Measurements from ENCODE around the gene IMPDH1. TPM values are rescaled to one million over a fixed set of nuclear protein-coding genes. Genes with fewer than 3 reads are reported as not detected.

Gene IMPDH1
- total RNA-seq, 1 donor from 2014 or later = 148 TPM

GRCh38 chr7:128442356-128442755 is 32.6 kb upstream of the IMPDH1 start:
- Histone ChIP-seq H3K36me3 (no peaks in the 10 kb centered on the region), H3K27ac (no peak overlapping the region), H3K27me3 (no peaks in the 10 kb centered on the region), H3K4me3 (no peak overlapping the region), H3K9me3 (no peaks in the 10 kb centered on the region), H3K4me1 (no peaks in the 10 kb centered on the region)
- TF ChIP-seq, protein P1, sequence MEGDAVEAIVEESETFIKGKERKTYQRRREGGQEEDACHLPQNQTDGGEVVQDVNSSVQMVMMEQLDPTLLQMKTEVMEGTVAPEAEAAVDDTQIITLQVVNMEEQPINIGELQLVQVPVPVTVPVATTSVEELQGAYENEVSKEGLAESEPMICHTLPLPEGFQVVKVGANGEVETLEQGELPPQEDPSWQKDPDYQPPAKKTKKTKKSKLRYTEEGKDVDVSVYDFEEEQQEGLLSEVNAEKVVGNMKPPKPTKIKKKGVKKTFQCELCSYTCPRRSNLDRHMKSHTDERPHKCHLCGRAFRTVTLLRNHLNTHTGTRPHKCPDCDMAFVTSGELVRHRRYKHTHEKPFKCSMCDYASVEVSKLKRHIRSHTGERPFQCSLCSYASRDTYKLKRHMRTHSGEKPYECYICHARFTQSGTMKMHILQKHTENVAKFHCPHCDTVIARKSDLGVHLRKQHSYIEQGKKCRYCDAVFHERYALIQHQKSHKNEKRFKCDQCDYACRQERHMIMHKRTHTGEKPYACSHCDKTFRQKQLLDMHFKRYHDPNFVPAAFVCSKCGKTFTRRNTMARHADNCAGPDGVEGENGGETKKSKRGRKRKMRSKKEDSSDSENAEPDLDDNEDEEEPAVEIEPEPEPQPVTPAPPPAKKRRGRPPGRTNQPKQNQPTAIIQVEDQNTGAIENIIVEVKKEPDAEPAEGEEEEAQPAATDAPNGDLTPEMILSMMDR (IDR thresholded peaks at IDR 0.05) = no peak
- intact Hi-C loops (cut with DNase I) = no loop called here
- DNase-seq (ENCODE audit: low spot score in 2 of 2) = no peak

DNA sequence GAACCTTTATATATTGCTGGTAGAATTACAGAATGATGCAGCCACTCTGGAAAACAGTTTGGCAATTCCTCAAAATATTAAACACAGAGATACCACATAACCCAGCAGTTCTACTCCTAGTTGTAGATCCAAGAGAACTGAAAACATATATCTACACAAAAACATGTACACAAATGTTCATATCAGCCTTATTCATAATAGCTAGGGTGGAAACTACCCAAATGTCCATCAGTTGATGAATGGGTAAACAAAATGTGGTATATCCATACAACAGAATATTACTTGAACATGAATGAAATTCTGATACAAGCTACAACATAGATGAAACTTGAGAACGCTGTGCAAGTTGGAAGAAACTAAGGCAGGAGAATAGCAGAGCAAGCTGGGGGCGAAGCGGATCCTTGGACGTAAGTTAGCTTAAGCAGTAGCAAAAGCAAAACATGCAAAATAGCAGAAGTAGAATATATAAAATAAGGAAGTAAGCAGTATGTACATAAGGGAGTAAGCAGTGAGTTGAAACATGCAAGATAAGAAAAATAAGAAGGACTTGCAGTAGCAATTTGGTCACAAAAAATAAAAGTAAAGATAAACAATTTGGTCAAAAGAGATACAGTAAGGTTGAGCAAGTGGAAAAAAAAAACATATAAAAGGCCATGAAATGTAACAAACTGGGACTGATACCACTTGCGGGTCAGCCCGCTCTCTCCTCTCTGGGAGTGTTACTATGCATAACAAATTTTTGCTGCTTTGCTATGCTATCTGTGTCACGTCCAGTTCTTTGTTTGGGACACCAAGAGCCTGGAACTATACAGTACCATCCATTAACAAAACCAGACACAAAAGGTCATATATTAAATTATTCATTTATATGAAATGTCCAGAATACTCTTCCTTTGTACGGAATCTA is 27.9 kb upstream of the IMPDH1 start:
- Histone ChIP-seq H3K27ac (no peak overlapping the region), H3K9me3 (no peaks in the 10 kb centered on the region), H3K27me3 (no peaks in the 10 kb centered on the region), H3K36me3 (no peaks in the 10 kb centered on the region), H3K4me3 (no peak overlapping the region), H3K4me1 (no peaks in the 10 kb centered on the region)
- no peak for DNase-seq (ENCODE audit: low spot score in 2 of 2)
- intact Hi-C loops (cut with DNase I) = no loop called here
- TF ChIP-seq, protein P1 (IDR thresholded peaks at IDR 0.05) = no peak

DNA sequence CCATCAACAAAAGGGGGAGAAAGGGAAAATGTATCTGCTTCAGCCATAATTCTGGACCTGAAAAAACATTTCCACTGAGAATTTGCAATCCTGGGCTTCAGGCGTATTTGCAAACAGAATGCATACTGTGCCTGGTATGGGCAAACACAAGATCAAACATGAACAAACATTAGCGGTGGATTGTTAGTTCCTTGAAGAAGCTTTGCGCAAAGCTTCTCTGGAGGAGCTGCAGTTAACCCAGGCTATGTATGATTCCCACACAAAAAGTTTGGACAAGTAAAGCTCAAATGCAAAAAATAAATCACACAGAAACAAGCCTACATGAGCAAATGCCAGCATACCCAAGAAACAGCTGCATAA is 25.5 kb upstream of the IMPDH1 start:
- Histone ChIP-seq H3K4me1 (no peaks in the 10 kb centered on the region), H3K27me3 (no peaks in the 10 kb centered on the region), H3K27ac (no peak overlapping the region), H3K9me3 (no peaks in the 10 kb centered on the region), H3K36me3 (no peaks in the 10 kb centered on the region), H3K4me3 (no peak overlapping the region)
- DNase-seq (ENCODE audit: low spot score in 2 of 2) = no peak
- intact Hi-C loops (cut with DNase I) = no loop called here
- TF ChIP-seq, protein P1 (IDR thresholded peaks at IDR 0.05) = no peak

GRCh38 chr7:128434413-128435326 is 24.9 kb upstream of the IMPDH1 start:
- H3K27ac ChIP-seq = no peak overlapping the region
- no peaks in the 10 kb centered on the region for H3K4me1 ChIP-seq
- no peak for DNase-seq (ENCODE audit: low spot score in 2 of 2)
- intact Hi-C loops (cut with DNase I) = no loop called here
- H3K4me3 ChIP-seq = no peak overlapping the region
- H3K27me3 ChIP-seq = no peaks in the 10 kb centered on the region
- TF ChIP-seq, protein P1 (IDR thresholded peaks at IDR 0.05) = no peak
- no peaks in the 10 kb centered on the region for H3K9me3 ChIP-seq
- H3K36me3 ChIP-seq = no peaks in the 10 kb centered on the region

- Histone ChIP-seq H3K4me1 (no peaks in the 10 kb centered on the region), H3K4me3 (no peak overlapping the region), H3K27me3 (no peaks in the 10 kb centered on the region), H3K9me3 (no peaks in the 10 kb centered on the region), H3K27ac (no peak overlapping the region), H3K36me3 (no peaks in the 10 kb centered on the region)
- no peak for DNase-seq (ENCODE audit: low spot score in 2 of 2)
- intact Hi-C loops (cut with DNase I) = no loop called here
- TF ChIP-seq, protein P1 (IDR thresholded peaks at IDR 0.05) = no peak
Measured at GRCh38 chr7:128431754-128432153, 22.0 kb upstream of the IMPDH1 start.
